ENCODE measurements around the gene LYPD4.

- TF ChIP-seq POLR2AphosphoS5 (IDR thresholded peaks at IDR 0.05; ENCODE audit: low read depth, low read length) (no peak), SIN3A (IDR thresholded peaks at IDR 0.05; ENCODE audit: borderline replicate concordance, insufficient read depth, low read length) (no peak), TAF1 (IDR thresholded peaks at IDR 0.05; ENCODE audit: borderline replicate concordance, insufficient read depth, low read length) (no peak), FOXP2 (optimal IDR thresholded peaks at IDR 0.05; ENCODE audit: borderline replicate concordance, extremely low read depth, extremely low read length, insufficient read depth) (no peak), REST (IDR thresholded peaks at IDR 0.05; ENCODE audit: insufficient read depth in 1 of 2, low read depth in 2 of 2, low read length in 2 of 2) (no peak)
These were observed 7.0 kb upstream of the LYPD4 start for GRCh38 chr19:41851456-41851855.

Data from PFSK-1 (cell line).